EH (cell line): ENCODE data around the gene HMGCR.

Source experiments
- DNase-seq: peaks from one replicate; pipeline ENCODE4 v3.0.0-alpha.2; 2015; ENCODE audit warnings: low read depth

The HMGCR gene

DNA sequence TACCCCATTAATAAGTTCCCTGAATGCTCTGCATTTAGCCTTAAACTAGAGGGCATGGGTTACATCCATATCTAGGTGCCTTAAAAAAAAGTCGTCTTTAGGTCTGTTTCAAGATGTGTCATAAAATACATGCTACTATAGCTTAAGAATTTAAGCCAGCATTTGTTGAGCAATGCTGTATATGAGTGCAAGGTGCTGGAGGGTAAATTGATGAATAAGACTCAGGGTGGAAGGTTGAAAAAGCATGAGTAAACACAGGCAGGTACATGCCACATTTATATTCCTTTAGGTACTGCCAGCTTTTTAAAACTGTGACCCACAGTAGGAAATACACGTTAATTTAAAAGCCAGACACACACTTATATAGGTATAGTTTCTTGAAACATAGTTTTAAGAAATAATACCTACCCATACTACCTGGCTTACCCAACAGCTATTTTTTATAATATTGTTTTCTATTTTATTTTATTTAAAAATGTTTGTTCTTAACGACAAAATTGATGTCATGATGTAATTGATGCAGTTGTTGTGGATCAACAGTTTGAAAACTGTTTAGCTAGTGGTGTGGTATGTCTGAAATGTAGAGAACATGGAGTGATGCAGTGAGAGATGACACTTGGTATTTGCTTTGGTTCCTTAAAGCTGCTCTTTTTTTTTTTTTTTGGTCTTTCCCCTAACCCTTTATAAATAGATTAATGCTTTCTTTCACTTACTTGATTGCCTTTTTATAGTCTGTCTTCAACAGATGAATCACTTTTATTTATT, 3.9 kb downstream of the HMGCR start:
- peak; percentile 30 for DNase-seq

DNA sequence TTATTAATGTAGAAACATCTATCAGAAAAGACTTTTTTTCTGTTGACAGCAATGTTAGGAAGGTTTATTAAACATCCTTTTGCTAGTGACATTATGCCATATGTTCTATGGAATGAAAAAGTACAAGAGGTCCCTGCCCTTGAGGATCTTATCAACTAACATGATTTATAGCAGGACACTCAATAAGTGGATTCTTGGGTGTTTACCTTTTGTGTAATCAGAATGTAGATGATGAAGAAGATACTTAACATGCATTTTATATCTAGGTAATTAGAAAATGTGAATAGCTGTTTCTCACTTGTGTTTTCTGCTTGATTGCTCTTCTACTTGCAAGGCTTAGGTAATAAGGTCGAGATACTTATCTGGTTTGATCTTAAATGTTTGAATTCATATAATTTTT, 4.9 kb downstream of the HMGCR start:
- no peak for DNase-seq

DNA sequence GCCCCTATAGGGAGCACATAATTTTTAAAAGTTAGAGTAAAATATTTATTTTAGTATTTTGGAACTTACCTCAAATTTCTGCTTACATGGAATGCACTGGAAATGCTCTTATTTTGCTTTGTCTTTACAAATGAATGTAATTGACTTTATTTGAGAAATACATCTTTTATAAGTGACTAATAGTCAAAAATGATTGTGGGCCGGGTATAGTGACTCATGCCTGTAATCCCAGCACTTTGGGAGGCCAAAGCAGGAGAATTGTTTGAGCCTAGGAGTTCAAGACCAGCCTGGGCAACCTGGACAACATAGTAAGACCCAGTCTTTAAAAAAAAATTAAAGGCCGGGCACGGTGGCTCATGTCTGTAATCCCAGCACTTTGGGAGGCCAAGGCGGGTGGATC, 5.8 kb downstream of the HMGCR start:
- DNase-seq = peak; percentile 28

GRCh38 chr5:75348241-75348640, 11.2 kb downstream of the HMGCR start:
- DNase-seq = peak; percentile 27

- no peak for DNase-seq
Observed at GRCh38 chr5:75349663-75350062, 12.6 kb downstream of the HMGCR start.

DNA sequence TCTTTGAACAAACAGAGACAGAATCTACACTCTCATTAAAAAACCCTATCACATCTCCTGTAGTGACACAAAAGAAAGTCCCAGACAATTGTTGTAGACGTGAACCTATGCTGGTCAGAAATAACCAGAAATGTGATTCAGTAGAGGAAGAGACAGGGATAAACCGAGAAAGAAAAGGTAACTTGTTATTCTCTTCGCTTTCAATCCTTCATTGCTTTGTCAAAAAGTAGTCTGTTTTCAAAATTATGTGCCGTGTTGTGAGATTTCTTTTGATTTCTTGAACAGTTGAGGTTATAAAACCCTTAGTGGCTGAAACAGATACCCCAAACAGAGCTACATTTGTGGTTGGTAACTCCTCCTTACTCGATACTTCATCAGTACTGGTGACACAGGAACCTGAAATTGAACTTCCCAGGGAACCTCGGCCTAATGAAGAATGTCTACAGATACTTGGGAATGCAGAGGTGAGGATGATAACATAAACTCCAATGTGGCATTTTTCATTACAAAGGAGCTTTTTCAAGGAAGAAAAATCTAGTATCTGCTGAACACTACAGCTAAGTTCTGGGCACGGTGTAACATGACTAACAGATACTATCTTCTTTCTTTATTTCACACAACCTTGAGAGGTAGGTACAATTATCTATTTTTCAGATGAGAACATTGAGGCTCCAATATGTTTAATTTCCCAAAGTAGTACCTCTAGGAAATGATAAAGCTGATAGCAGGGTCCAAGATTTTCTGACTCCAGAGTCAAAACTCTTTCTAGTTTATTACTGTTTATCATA, 14.3 kb downstream of the HMGCR start:
- DNase-seq = no peak

DNA sequence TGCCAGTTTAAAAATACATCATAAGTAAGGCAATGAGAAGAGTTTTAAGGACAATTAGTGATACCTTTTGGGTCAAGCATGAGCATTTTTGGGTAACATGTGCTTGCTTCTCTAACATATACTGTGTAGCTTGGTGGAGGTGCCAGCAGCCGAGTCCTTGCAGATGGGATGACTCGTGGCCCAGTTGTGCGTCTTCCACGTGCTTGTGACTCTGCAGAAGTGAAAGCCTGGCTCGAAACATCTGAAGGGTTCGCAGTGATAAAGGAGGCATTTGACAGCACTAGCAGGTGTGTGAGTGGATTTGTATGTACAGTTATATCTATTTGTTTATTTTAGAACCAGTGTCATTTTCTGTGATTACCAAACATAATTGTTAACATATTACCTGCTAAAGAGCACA, 18.2 kb downstream of the HMGCR start:
- DNase-seq = no peak

DNA sequence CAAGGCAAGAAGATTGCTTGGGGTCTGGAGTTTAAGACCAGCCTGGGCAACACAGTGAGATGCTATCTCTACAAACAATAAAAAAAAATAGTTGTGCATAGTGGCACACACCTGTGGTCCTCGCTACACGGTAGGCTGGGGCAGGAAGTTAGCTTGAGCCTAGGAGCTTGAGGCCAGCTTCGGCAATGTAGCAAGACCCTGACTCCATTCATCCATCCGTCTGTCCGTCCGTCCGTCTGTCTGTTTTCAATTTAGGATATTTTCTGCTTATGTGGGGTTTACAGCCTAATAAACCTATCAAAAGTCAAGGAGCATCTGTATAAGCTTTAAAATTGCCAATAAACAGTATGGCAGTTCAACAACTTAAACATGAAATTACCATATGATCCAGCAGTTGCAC, 19.7 kb downstream of the HMGCR start:
- no peak for DNase-seq

- no peak for DNase-seq
Observed at GRCh38 chr5:75358117-75358516, 21.1 kb downstream of the HMGCR start.

DNA sequence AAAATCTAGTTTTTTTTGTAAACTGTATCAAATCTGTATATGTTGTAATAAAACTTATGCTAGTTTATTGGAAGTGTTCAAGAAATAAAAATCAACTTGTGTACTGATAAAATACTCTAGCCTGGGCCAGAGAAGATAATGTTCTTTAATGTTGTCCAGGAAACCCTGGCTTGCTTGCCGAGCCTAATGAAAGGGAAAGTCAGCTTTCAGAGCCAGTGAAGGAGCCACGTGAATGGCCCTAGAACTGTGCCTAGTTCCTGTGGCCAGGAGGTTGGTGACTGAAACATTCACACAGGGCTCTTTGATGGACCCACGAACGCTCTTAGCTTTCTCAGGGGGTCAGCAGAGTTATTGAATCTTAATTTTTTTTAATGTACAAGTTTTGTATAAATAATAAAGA, 24.3 kb downstream of the HMGCR start:
- DNase-seq = no peak

- DNase-seq = no peak
Observed at GRCh38 chr5:75362474-75362975, 25.5 kb downstream of the HMGCR start.

GRCh38 chr5:75363111-75363510, 26.1 kb downstream of the HMGCR start:
- no peak for DNase-seq

DNA sequence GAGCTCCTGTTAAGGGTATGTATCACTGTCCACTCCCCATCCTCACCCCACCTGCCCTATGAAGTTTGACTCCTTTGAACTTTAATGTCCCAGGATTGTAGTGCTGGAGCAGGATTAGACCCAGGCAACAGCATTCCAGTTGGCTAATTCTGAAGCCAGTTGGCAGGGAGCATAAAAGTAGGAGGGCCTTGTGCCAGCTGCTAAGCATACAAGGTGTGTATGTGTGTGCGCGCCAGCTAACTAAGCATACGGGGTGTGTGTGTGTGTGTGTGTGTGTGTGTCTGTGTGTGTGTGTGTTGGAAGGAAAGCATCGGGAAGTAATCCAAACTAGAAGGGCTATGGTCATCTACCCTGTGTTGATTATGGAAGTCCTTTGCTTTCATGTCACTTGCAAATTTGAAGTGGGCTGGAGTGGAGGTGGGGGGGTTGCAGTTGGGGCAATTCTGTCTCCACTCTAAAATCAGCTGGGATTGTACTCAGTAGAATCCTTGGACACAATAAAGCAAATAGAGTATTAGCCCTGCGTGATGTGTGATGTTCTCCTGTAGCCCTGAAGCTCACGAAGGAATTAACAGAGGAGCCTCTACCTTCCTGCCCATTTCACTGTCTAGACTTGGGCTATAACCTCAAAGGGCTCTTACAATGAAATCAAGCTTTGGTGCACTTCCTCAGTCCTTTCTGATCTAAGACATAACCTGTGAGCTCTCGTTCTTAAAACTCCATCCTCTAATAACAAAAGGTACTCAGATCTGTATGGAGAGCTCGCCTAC, 26.9 kb downstream of the HMGCR start:
- DNase-seq = no peak

- DNase-seq = no peak
Observed at GRCh38 chr5:75364571-75365280, 27.7 kb downstream of the HMGCR start.

DNA sequence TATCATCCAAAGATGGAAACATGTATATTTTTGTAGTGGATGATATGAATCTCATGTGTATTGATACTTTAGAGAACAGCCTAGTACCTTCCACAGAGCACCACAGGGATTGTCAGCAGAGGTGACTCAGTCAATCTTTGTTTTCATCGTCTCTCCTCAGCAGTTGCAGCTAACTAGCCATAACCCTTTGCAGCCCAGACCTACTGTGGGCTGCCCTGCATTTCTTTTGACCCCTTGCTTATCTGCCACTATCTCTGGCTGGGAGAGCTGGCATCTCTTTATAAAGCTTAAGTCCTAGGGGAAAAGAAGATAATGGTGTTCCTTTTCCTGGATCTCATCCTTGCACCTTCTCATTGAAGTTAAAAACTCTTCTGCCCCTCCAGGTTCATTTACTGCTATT, 28.7 kb downstream of the HMGCR start:
- no peak for DNase-seq

DNA sequence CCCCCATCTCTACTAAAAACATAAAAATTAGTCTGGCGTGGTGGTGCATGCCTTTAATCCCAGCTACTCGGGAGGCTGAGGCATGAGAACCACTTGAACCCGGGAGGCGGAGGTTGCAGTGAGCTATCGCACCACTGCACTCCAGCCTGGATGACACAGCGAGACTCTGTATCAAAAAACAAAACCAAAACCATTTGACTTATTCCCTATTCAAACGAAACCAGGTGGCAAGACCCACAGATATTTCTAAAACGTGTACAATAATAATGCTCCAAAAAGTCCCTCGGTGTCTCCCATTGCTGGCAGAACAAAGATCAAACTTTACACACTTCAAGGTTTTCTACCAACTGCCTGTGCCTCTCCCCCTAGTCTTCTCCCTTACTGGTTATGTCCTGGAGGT, 29.8 kb downstream of the HMGCR start:
- DNase-seq = no peak

GRCh38 chr5:75367401-75367800, 30.4 kb downstream of the HMGCR start:
- DNase-seq = peak; percentile 64

GRCh38 chr5:75368391-75368790, 31.4 kb downstream of the HMGCR start:
- DNase-seq = peak; percentile 75

GRCh38 chr5:75373862-75374261, 36.8 kb downstream of the HMGCR start:
- DNase-seq = no peak

- DNase-seq = no peak
Observed at GRCh38 chr5:75374394-75374814, 37.4 kb downstream of the HMGCR start.

DNA sequence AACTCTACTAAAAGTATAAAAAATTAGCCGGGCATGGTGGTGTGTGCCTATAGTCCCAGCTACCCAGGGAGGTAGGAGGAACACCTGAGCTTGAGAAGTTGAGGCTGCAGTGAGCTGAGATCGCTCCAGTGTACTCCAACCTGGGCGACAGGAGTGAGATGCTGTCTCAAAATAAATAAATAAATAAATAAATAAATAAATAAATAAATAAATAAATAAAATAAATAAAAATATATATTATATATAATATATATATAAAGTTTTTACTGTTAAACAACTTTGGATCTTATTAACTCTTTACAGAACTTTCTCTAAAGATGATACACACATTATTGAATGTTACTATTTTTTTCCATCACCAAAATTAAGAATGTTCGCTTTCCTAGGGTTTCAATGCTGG, 38.4 kb downstream of the HMGCR start:
- DNase-seq = no peak

- no peak for DNase-seq
Observed at GRCh38 chr5:75380099-75380498, 43.1 kb downstream of the HMGCR start.
